ENCODE measurements around the gene ZNF625. TPM values are rescaled to one million over a fixed set of nuclear protein-coding genes. Genes with fewer than 3 reads are reported as not detected.

Gene ZNF625
- total RNA-seq (1 to 10 TPM; 1.1 to 5.2 (median 4.2) TPM), polyA plus RNA-seq (1 to 10 TPM in 1 of 2 donors, under 1 TPM in 1; 0.45 to 1.1 TPM), total RNA-seq (not detected)

DNA sequence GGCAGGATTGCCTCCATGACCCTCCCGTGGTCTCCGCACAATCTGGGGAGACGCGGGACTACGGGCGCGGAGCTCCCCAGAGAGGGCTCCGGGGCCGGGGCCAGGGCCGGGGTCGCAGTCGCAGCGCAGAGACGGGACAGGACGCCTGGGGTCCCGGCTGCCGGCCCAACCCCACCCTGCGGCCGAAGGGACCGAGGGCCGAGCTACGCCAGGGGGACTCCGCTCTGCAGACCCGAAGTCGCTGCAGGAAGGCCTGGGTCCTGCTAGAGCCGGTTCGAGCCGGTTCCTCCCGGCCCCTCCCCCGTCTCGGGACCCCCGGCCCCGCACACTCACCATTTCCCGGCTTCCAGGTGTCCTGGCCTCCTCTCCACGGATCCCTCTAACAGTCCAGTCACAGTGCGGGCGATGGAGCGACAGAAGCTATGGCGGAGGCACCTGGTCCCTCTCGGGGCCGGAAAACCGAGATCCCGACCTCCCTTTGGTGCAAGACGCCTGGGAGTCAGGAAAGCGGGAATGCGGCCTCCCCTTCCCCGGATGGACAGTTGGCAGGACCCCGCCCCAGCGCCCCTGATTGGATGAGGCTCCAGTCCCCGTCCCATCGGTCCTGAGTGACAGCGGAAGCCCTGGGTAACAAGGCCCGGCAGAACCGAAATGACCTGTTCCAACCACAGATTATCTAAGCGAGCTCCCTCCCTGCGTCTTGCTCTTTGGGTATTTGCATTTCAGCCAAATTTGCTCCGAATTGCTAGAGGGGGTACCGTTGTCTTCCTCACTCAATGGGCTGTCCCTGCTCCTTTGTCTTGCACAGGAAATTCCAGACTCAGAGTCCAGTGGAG lies at the start of gene ZNF625:
TSS of gene ZNF625 (minus strand) at position 512 of the 836 bp plus-strand sequence. CDS start at position 336, 176 bp downstream.
- peaks cover 0 to 8% (median 0%) of the 10 kb centered on the region in 3 experiments for H3K36me3 ChIP-seq (ENCODE audit: control insufficient read depth in 2 of 3, insufficient read depth in 3 of 3, low read length in 3 of 3)
- ChIA-PET POLR2A (interaction anchor here (1.3 kb wide), 1 partner anchor 177 kb away, joined by 4 read pairs; the partner anchor contains the start of gene ZNF563), CTCF (interaction anchor here (0.6 kb wide), 1 partner anchor 246 kb away, joined by 3 read pairs; no protein-coding TSS in a partner anchor)
- H3K4me3 ChIP-seq (ENCODE audit: low read length), result peak within 1 kb of the TSS; percentile 53
- no peaks in the 10 kb centered on the region for H3K27me3 ChIP-seq (ENCODE audit: control insufficient read depth in 2 of 2, insufficient read depth in 2 of 2, low read length in 2 of 2)
- peak in 4 of 9 donors; percentile 11 to 45 (median 15) for DNase-seq
- H3K27ac ChIP-seq (ENCODE audit: low read depth, low read length), result peak within 1 kb of the TSS; percentile 72
- no peaks in the 10 kb centered on the region for H3K9me3 ChIP-seq (ENCODE audit: control insufficient read depth in 2 of 3, low read length in 3 of 3)
- H3K4me1 ChIP-seq (ENCODE audit: control insufficient read depth in 2 of 2, insufficient read depth in 2 of 2, low read length in 2 of 2), result peaks cover 0 to 8% of the 10 kb centered on the region in 2 donors
- H3K4me1 Mint-ChIP-seq, result peaks cover 4 to 25% (median 13%) of the 10 kb centered on the region in 7 donors
- H3K27ac Mint-ChIP-seq, result peak within 1 kb of the TSS; percentile 52 to 81 (median 72)
- peaks cover 0 to 3% (median 0%) of the 10 kb centered on the region in 5 donors for H3K27me3 Mint-ChIP-seq
- peak; percentile 71 for ATAC-seq
- peak within 1 kb of the TSS; percentile 74 to 88 (median 84) for H3K4me3 Mint-ChIP-seq
- H3K36me3 Mint-ChIP-seq, result peaks cover 0 to 14% (median 6%) of the 10 kb centered on the region in 5 donors
- intact Hi-C loops (cut with micrococcal nuclease), result loop anchor here in 1 of 2 donors (1.0 kb wide), 1 partner anchor 16 kb away; the partner anchor contains the start of gene ZNF20
- peaks cover 0 to 7% (median 0%) of the 10 kb centered on the region in 11 donors for H3K9me3 Mint-ChIP-seq

DNA sequence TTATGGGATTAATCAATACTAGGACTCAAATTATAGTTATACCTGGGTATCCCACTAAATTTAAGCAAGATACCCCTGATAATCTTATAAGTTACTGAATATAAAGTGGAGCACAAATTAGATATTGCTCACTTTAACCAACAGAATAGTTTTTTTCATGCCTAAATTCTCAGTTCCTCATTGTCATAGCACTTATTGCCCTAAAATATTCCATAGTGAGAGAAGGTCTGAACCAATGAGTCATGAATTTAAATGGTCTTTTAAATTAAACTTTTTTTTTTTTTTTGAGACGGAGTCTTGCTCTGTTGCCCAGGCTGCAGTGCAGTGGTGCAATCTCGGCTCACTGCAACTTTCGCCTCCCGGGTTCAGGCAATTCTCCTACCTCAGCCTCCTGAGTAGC lies 48.8 kb upstream of the ZNF625 start:
- ChIA-PET POLR2A (no interaction called here), CTCF (no interaction called here)
- Histone ChIP-seq H3K27ac (ENCODE audit: low read depth, low read length) (no peak overlapping the region), H3K9me3 (ENCODE audit: control insufficient read depth in 2 of 3, low read length in 3 of 3) (peaks cover 7 to 39% (median 8%) of the 10 kb centered on the region in 3 experiments), H3K4me1 (ENCODE audit: control insufficient read depth in 2 of 2, insufficient read depth in 2 of 2, low read length in 2 of 2) (no peaks in the 10 kb centered on the region), H3K36me3 (ENCODE audit: control insufficient read depth in 2 of 3, insufficient read depth in 3 of 3, low read length in 3 of 3) (peaks cover 0 to 3% (median 0%) of the 10 kb centered on the region in 3 experiments), H3K27me3 (ENCODE audit: control insufficient read depth in 2 of 2, insufficient read depth in 2 of 2, low read length in 2 of 2) (no peaks in the 10 kb centered on the region), H3K4me3 (ENCODE audit: low read length) (no peak overlapping the region)
- Mint-ChIP-seq H3K27ac (no peak overlapping the region), H3K36me3 (peaks cover 18 to 49% (median 32%) of the 10 kb centered on the region in 5 donors), H3K4me1 (peaks cover 4 to 23% (median 15%) of the 10 kb centered on the region in 7 donors), H3K9me3 (peaks cover 5 to 57% (median 43%) of the 10 kb centered on the region in 11 donors), H3K27me3 (no peaks in the 10 kb centered on the region), H3K4me3 (no peak overlapping the region)
- intact Hi-C loops (cut with micrococcal nuclease), result no loop called here
- no peak for DNase-seq
- no peak for ATAC-seq

DNA sequence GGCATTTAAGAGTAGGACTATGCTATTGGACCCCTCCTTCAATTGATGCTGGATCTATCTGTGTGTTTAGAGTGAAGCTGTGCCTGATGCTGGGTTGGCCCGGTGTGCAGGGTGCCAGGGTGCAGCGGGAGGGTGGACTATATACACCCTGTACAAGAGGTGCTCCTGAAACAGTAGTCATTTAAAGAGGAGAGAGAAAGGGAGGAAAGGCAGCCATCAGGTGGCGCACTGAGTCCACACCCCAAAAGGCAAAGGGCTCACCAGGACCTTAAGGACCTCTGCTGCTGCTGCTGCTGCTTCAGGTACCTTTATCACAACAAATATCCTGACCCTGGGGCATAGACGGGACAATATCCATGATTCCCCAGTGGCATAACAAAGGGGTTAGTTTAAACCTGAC lies 45.7 kb upstream of the ZNF625 start:
- peaks cover 0 to 5% (median 0%) of the 10 kb centered on the region in 3 experiments for H3K36me3 ChIP-seq (ENCODE audit: control insufficient read depth in 2 of 3, insufficient read depth in 3 of 3, low read length in 3 of 3)
- POLR2A ChIA-PET, result interaction anchor here (0.5 to 1.6 kb wide), 3 partner anchors 9 to 235 kb away, joined by 3 to 5 read pairs (median 4); partner anchors contain the start of gene ZNF563
- CTCF ChIA-PET, result interaction anchor here (0.7 kb wide), 1 partner anchor 14 kb away, joined by 3 read pairs; no protein-coding TSS in a partner anchor
- no peaks in the 10 kb centered on the region for H3K4me1 ChIP-seq (ENCODE audit: control insufficient read depth in 2 of 2, insufficient read depth in 2 of 2, low read length in 2 of 2)
- H3K27me3 ChIP-seq (ENCODE audit: control insufficient read depth in 2 of 2, insufficient read depth in 2 of 2, low read length in 2 of 2), result no peaks in the 10 kb centered on the region
- Mint-ChIP-seq H3K4me1 (peaks cover 6 to 53% (median 22%) of the 10 kb centered on the region in 7 donors), H3K4me3 (peak overlapping the region in 4 of 10 donors; percentile 3 to 54 (median 25)), H3K36me3 (peaks cover 17 to 37% (median 30%) of the 10 kb centered on the region in 5 donors), H3K27me3 (no peaks in the 10 kb centered on the region), H3K27ac (peak overlapping the region in 6 of 9 donors; percentile 26 to 81 (median 61)), H3K9me3 (peaks cover 0 to 45% (median 34%) of the 10 kb centered on the region in 11 donors)
- intact Hi-C loops (cut with micrococcal nuclease), result loop anchor here in 1 of 2 donors (1.0 to 2.0 kb wide), 8 partner anchors 93 to 470 kb away; partner anchors contain the start of genes ZNF44, ZNF442, ZNF563 and ZNF564
- H3K27ac ChIP-seq (ENCODE audit: low read depth, low read length), result no peak overlapping the region
- no peak overlapping the region for H3K4me3 ChIP-seq (ENCODE audit: low read length)
- H3K9me3 ChIP-seq (ENCODE audit: control insufficient read depth in 2 of 3, low read length in 3 of 3), result peaks cover 0 to 15% (median 7%) of the 10 kb centered on the region in 3 experiments
- ATAC-seq (peak; percentile 82), DNase-seq (peak in 8 of 9 donors; percentile 20 to 68 (median 46))

DNA sequence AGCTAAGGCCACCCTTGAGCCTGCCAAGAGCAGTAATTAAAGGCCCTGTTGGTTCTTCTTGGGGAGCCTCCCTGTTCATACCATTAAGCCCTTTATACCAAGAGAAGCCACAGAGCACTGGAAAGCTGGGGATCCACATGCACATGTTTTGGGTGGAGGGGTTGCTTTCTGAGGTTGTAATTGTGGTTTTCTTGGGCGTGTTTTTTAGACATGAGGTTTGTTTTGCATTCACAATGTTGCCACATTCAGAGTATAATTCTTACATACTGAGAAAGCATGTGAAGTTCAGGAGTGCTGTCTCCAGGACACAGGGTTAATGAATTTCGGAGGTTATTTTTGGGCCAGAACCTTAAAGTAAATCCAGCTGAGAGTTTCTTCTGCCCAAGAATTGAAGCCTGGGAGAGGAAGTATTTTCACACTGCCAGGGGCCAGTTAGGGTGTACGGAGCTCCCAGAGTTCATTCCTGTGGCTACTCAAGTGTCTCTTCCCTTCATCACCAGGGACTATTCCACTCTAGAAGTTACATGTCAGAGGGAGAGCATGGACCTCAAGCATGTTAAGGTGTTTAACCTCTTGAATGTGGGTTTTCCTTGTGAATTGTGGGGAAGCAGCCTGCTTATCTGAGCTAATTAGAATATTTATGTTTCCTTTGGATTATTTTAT lies 43.4 kb upstream of the ZNF625 start:
- peaks cover 6 to 72% (median 22%) of the 10 kb centered on the region in 7 donors for H3K4me1 Mint-ChIP-seq
- peak; percentile 12 for ATAC-seq
- peak overlapping the region; percentile 39 for H3K27ac ChIP-seq (ENCODE audit: low read depth, low read length)
- peaks cover 9 to 32% (median 23%) of the 10 kb centered on the region in 5 donors for H3K36me3 Mint-ChIP-seq
- no peaks in the 10 kb centered on the region for H3K27me3 Mint-ChIP-seq
- H3K4me1 ChIP-seq (ENCODE audit: control insufficient read depth in 2 of 2, insufficient read depth in 2 of 2, low read length in 2 of 2), result no peaks in the 10 kb centered on the region
- peak in 2 of 9 donors; percentile 42 to 44 for DNase-seq
- peak overlapping the region in 8 of 9 donors; percentile 56 to 85 (median 78) for H3K27ac Mint-ChIP-seq
- POLR2A ChIA-PET, result interaction anchor here (0.6 to 1.2 kb wide), 4 partner anchors 89 to 324 kb away, joined by 3 to 8 read pairs (median 4); partner anchors contain the start of gene ZNF442
- H3K9me3 ChIP-seq (ENCODE audit: control insufficient read depth in 2 of 3, low read length in 3 of 3), result peaks cover 0 to 10% (median 0%) of the 10 kb centered on the region in 3 experiments
- CTCF ChIA-PET, result interaction anchor here (0.6 kb wide), 1 partner anchor 92 kb away, joined by 3 read pairs; no protein-coding TSS in a partner anchor
- H3K9me3 Mint-ChIP-seq, result peaks cover 0 to 54% (median 36%) of the 10 kb centered on the region in 11 donors
- no peaks in the 10 kb centered on the region for H3K27me3 ChIP-seq (ENCODE audit: control insufficient read depth in 2 of 2, insufficient read depth in 2 of 2, low read length in 2 of 2)
- intact Hi-C loops (cut with micrococcal nuclease), result no loop called here
- peak overlapping the region in 9 of 10 donors; percentile 34 to 83 (median 58) for H3K4me3 Mint-ChIP-seq
- peaks cover 0 to 5% (median 0%) of the 10 kb centered on the region in 3 experiments for H3K36me3 ChIP-seq (ENCODE audit: control insufficient read depth in 2 of 3, insufficient read depth in 3 of 3, low read length in 3 of 3)
- H3K4me3 ChIP-seq (ENCODE audit: low read length), result no peak overlapping the region

DNA sequence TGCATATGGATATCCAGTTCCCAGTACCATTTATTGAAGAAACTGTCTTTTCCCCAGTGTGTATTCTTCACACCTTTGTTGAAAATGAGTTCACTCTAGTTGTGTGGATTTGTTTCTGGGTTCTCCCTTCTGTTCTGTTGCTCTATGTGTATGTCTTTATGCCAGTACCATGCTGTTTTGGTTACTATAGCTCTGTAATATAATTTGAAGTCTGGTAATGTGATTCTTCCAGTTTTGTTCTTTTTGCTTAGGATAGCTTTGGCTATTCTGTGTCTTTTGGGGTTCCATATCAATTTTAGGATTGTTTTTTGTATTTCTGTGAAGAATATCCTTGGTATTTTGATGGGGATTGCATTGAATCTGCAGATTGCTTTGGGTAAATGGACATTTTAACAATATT lies 41.6 kb upstream of the ZNF625 start:
- Histone ChIP-seq H3K27ac (ENCODE audit: low read depth, low read length) (no peak overlapping the region), H3K9me3 (ENCODE audit: control insufficient read depth in 2 of 3, low read length in 3 of 3) (peaks cover 0 to 19% (median 0%) of the 10 kb centered on the region in 3 experiments), H3K4me1 (ENCODE audit: control insufficient read depth in 2 of 2, insufficient read depth in 2 of 2, low read length in 2 of 2) (no peaks in the 10 kb centered on the region), H3K36me3 (ENCODE audit: control insufficient read depth in 2 of 3, insufficient read depth in 3 of 3, low read length in 3 of 3) (peaks cover 0 to 5% (median 0%) of the 10 kb centered on the region in 3 experiments), H3K4me3 (ENCODE audit: low read length) (no peak overlapping the region), H3K27me3 (ENCODE audit: control insufficient read depth in 2 of 2, insufficient read depth in 2 of 2, low read length in 2 of 2) (no peaks in the 10 kb centered on the region)
- Mint-ChIP-seq H3K4me3 (peak overlapping the region in 5 of 10 donors; percentile 25 to 82 (median 51)), H3K9me3 (peaks cover 0 to 64% (median 34%) of the 10 kb centered on the region in 11 donors), H3K36me3 (peaks cover 9 to 38% (median 19%) of the 10 kb centered on the region in 5 donors), H3K4me1 (peaks cover 6 to 81% (median 23%) of the 10 kb centered on the region in 7 donors), H3K27ac (peak overlapping the region in 2 of 9 donors; percentile 28 to 41), H3K27me3 (no peaks in the 10 kb centered on the region)
- ChIA-PET POLR2A (no interaction called here), CTCF (interaction anchor here (0.7 kb wide), 1 partner anchor 107 kb away, joined by 3 read pairs; no protein-coding TSS in a partner anchor)
- no peak for ATAC-seq
- intact Hi-C loops (cut with micrococcal nuclease), result no loop called here
- no peak for DNase-seq

Data from naive thymus-derived CD4-positive, alpha-beta T cell (primary cell).